ENCODE data around the gene ALOX15.
"Not testable (repeated sequence)": the region's sequence is repeated elsewhere in the genome, so short reads cannot be mapped to it uniquely, and the experiment has no call there.

The ALOX15 gene

DNA sequence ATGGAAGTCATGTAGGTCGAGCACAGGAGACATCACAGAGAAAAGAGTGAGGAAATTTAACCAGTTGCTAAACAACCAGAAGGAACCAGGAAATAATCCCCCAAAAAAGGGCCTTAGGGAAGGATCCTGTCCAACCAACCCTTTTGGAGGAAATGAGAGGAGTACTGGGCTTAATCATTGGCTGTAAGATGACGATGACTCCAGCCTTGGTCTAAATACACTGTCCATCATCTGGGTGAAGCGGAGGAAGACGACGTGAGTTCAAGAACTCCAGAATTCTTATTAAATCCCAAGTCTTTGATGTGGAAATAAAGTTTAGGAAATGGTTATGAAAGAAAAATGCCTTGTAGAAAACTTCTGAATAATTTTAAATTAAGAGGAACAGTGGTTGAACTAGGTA is 11.5 kb upstream of the ALOX15 start:
- Histone ChIP-seq H3K36me3 (ENCODE audit: control insufficient read depth in 2 of 2, insufficient read depth in 2 of 2, low read length in 2 of 2) (no peaks in the 10 kb centered on the region), H3K27me3 (ENCODE audit: control insufficient read depth in 1 of 2, insufficient read depth in 2 of 2, low read length in 2 of 2) (peaks cover 11 to 14% of the 10 kb centered on the region in 2 donors), H3K27ac (ENCODE audit: low read length) (no peak overlapping the region), H3K9ac (ENCODE audit: low read length in 2 of 2) (no peak overlapping the region), H3K4me1 (ENCODE audit: control insufficient read depth, insufficient read depth, low read length) (no peaks in the 10 kb centered on the region), H3K9me3 (ENCODE audit: control insufficient read depth in 2 of 2, low read length in 2 of 2) (no peaks in the 10 kb centered on the region), H3K4me3 (ENCODE audit: low read length in 2 of 2) (no peak overlapping the region)

DNA sequence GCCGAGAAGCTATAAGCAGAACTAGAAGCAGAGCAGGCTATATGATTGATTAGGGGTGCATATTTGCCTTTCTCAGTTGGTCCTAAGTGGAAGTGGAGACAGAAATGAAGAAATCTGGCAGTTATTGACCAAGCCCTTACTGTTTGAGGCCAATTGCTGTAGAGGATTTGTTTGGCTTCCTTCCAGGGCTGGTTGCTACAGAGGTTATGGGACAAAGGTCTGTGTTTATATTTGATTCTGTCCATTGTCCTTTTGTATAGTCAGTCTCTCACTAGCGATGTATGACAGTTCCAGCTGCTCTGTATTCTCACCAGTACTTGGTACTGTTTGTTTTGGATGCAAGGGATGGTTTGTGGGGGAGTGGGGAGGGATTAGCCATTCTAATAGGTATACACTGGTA is 7.3 kb upstream of the ALOX15 start:
- H3K27me3 ChIP-seq (ENCODE audit: control insufficient read depth in 1 of 2, insufficient read depth in 2 of 2, low read length in 2 of 2): peaks cover 9 to 16% of the 10 kb centered on the region in 2 donors
- H3K36me3 ChIP-seq (ENCODE audit: control insufficient read depth in 2 of 2, insufficient read depth in 2 of 2, low read length in 2 of 2): no peaks in the 10 kb centered on the region
- H3K9me3 ChIP-seq (ENCODE audit: control insufficient read depth in 2 of 2, low read length in 2 of 2): no peaks in the 10 kb centered on the region
- no peak overlapping the region for H3K9ac ChIP-seq (ENCODE audit: low read length in 2 of 2)
- H3K4me1 ChIP-seq (ENCODE audit: control insufficient read depth, insufficient read depth, low read length): no peaks in the 10 kb centered on the region
- no peak overlapping the region for H3K4me3 ChIP-seq (ENCODE audit: low read length in 2 of 2)
- H3K27ac ChIP-seq (ENCODE audit: low read length): no peak overlapping the region

DNA sequence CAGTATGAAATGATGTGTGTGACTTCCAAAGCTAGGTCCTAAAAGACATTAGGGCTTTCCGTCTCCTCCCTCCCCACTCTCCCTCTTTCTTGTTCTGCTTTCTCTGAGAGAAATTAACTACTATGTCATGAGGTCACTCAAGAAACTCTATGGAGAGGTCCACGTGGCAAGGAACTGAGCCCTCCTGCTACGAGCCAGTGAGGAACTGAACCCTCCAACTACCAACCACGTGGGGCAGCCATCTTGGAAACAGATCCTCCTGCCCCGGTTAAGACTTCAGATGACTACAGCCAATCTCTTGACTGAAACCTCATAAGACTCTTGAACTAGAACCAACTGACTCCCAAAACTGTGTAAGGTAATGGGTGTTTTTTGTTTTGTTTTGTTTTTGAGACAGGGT is 4.2 kb upstream of the ALOX15 start:
- H3K4me3 ChIP-seq (ENCODE audit: low read length in 2 of 2): no peak overlapping the region
- H3K27me3 ChIP-seq (ENCODE audit: control insufficient read depth in 1 of 2, insufficient read depth in 2 of 2, low read length in 2 of 2): peaks cover 20 to 29% of the 10 kb centered on the region in 2 donors
- H3K9me3 ChIP-seq (ENCODE audit: control insufficient read depth in 2 of 2, low read length in 2 of 2): no peaks in the 10 kb centered on the region
- no peak overlapping the region for H3K27ac ChIP-seq (ENCODE audit: low read length)
- peaks cover 4% of the 10 kb centered on the region for H3K4me1 ChIP-seq (ENCODE audit: control insufficient read depth, insufficient read depth, low read length)
- no peaks in the 10 kb centered on the region for H3K36me3 ChIP-seq (ENCODE audit: control insufficient read depth in 2 of 2, insufficient read depth in 2 of 2, low read length in 2 of 2)
- no peak overlapping the region for H3K9ac ChIP-seq (ENCODE audit: low read length in 2 of 2)

DNA sequence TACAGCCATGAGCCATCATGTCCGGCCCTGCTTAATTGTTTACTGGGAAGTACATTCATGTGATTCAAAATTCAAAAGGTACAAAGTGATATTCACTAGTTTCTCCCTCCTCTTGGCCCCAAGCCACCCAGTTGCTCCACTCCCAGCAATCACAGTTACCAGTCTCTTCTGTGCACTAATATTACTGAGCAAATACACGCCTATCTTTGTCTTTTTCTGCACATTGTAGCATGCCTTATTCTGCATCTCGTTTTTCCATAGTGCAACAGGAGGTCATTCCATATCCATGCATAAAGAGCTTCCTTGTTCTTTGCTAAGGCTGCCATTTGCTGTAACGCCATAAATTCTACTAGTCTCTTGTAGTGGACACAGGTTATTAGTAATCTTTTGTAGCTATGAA is 2.2 kb upstream of the ALOX15 start:
- Histone ChIP-seq H3K9me3 (ENCODE audit: control insufficient read depth in 2 of 2, low read length in 2 of 2) (no peaks in the 10 kb centered on the region), H3K27me3 (ENCODE audit: control insufficient read depth in 1 of 2, insufficient read depth in 2 of 2, low read length in 2 of 2) (peaks cover 24 to 34% of the 10 kb centered on the region in 2 donors), H3K4me1 (ENCODE audit: control insufficient read depth, insufficient read depth, low read length) (peaks cover 4% of the 10 kb centered on the region), H3K36me3 (ENCODE audit: control insufficient read depth in 2 of 2, insufficient read depth in 2 of 2, low read length in 2 of 2) (no peaks in the 10 kb centered on the region), H3K27ac (ENCODE audit: low read length) (no peak overlapping the region), H3K4me3 (ENCODE audit: low read length in 2 of 2) (no peak overlapping the region), H3K9ac (ENCODE audit: low read length in 2 of 2) (no peak overlapping the region)

DNA sequence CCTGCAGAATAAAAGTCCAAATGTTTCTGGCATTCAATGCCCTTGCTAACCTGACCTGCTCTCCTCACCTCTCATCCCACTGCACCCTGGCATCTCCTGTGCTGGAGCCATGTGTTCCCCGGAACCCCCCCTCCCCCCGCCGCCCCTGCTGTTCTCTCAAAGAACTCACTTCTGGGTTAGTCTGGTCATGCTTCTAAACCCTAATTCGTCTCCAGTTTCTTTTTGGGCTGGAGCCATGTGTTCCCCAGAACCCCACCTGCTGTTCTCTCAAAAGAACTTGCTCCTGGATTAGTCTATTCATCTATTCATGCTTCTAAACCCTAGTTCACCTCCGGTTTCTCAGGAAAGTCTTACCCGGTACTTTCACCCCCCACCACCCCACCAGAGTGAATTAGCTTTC is 808 bp upstream of the ALOX15 start:
- Histone ChIP-seq H3K36me3 (ENCODE audit: control insufficient read depth in 2 of 2, insufficient read depth in 2 of 2, low read length in 2 of 2) (no peaks in the 10 kb centered on the region), H3K9ac (ENCODE audit: low read length in 2 of 2) (no peak overlapping the region), H3K4me1 (ENCODE audit: control insufficient read depth, insufficient read depth, low read length) (peaks cover 4% of the 10 kb centered on the region), H3K4me3 (ENCODE audit: low read length in 2 of 2) (no peak overlapping the region), H3K27me3 (ENCODE audit: control insufficient read depth in 1 of 2, insufficient read depth in 2 of 2, low read length in 2 of 2) (peaks cover 29 to 36% of the 10 kb centered on the region in 2 donors), H3K9me3 (ENCODE audit: control insufficient read depth in 2 of 2, low read length in 2 of 2) (no peaks in the 10 kb centered on the region), H3K27ac (ENCODE audit: low read length) (no peak overlapping the region)

DNA sequence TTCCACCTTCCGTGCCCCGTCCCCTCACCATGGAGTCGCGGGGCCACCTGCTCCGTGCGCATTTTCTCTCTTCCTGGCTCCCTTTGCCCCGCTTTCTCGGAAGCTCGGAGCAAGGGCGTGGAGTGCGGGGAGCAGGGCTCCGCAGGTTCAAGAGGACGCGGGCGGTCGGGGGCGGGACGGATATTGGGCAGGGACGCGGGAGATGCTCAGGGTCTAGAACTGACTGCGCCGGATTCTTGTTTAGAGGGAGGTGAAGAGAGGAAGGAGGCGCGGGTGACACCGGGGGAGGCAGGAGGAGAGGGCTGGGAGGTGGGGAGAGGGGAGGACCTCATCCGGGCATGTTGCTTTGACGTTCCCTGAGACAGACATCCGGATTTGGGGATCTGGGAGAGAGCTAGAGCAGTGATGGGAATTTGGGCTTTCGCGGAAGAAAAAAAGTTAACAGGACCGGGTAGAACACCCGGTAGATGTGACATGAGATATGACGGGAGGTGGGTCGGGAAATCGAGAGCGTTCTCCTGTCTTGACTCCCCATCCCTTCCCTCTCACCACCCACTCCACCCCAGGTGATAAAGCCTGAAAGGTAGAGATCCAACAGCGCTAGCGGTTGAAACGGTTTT is 799 bp downstream of the ALOX15 start:
- not testable (repeated sequence) for H3K4me3 ChIP-seq (ENCODE audit: low read length in 2 of 2); H3K4me1 ChIP-seq (ENCODE audit: control insufficient read depth, insufficient read depth, low read length); H3K36me3 ChIP-seq (ENCODE audit: control insufficient read depth in 2 of 2, insufficient read depth in 2 of 2, low read length in 2 of 2); H3K27ac ChIP-seq (ENCODE audit: low read length); H3K9ac ChIP-seq (ENCODE audit: low read length in 2 of 2); H3K9me3 ChIP-seq (ENCODE audit: control insufficient read depth in 2 of 2, low read length in 2 of 2)
- peaks cover 38 to 46% of the 10 kb centered on the region in 2 donors for H3K27me3 ChIP-seq (ENCODE audit: control insufficient read depth in 1 of 2, insufficient read depth in 2 of 2, low read length in 2 of 2)

DNA sequence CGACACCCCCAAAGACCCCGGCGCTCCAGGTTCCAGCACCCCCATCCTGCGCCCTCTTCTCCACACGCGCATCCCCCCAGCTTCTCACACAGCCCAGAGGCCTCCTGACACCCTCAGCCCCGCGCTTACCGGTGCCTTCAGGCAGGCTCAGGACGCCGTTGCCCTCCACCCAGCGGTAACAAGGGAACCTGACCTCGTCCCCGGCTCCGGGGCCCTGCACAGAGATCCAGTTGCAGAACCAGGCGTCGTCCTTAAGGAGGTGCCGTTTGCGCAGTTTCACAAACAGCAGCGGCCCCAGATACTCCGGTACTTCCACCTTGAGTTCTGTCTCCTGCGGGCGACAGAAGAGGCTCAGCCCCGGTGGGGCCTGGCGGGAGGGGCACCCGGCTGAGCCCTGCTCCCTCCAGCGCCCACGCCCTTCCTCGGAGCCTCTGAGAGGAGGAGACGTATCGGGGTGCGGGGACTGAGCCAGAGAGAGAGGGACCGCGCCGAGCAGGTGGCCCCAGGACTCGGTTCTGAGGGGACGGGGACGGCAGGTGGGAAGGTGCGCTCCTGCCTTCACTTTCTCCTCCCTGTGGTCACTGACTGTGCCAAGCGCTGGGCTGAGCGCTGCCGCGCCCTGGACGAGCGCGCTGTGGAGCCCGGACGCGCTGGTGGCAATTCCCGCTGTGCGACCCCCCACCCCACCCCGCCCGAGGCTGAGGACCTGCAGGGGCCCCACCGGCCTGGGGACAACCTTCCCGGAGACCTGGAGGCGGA is 2.0 kb downstream of the ALOX15 start:
- not testable (repeated sequence) for H3K9ac ChIP-seq (ENCODE audit: low read length in 2 of 2); H3K4me1 ChIP-seq (ENCODE audit: control insufficient read depth, insufficient read depth, low read length); H3K9me3 ChIP-seq (ENCODE audit: control insufficient read depth in 2 of 2, low read length in 2 of 2); H3K27ac ChIP-seq (ENCODE audit: low read length); H3K36me3 ChIP-seq (ENCODE audit: control insufficient read depth in 2 of 2, insufficient read depth in 2 of 2, low read length in 2 of 2); H3K4me3 ChIP-seq (ENCODE audit: low read length in 2 of 2)
- peaks cover 42 to 47% of the 10 kb centered on the region in 2 donors for H3K27me3 ChIP-seq (ENCODE audit: control insufficient read depth in 1 of 2, insufficient read depth in 2 of 2, low read length in 2 of 2)

DNA sequence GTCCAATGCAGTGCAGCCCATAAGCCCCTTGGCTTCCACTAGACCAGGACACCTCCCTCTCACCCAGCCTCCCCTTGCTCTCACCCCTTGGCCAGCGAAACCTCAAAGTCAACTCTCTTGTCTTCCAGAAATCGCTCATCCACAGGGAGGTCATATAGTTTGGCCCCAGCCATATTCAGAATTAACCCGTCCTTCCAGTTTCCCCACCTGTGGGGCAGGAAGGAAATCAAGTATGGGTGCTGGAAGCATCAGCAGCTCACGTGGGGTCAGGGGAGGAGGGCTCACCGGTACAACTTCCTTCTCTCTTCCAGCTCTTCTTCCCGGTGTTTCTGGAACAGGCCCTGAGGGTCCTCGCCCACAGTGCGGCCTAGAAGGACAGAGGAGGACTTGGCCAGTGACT is 2.7 kb downstream of the ALOX15 start:
- not testable (repeated sequence) for H3K36me3 ChIP-seq (ENCODE audit: control insufficient read depth in 2 of 2, insufficient read depth in 2 of 2, low read length in 2 of 2); H3K9me3 ChIP-seq (ENCODE audit: control insufficient read depth in 2 of 2, low read length in 2 of 2); H3K4me1 ChIP-seq (ENCODE audit: control insufficient read depth, insufficient read depth, low read length); H3K9ac ChIP-seq (ENCODE audit: low read length in 2 of 2); H3K4me3 ChIP-seq (ENCODE audit: low read length in 2 of 2); H3K27ac ChIP-seq (ENCODE audit: low read length)
- H3K27me3 ChIP-seq (ENCODE audit: control insufficient read depth in 1 of 2, insufficient read depth in 2 of 2, low read length in 2 of 2): peaks cover 42 to 44% of the 10 kb centered on the region in 2 donors

DNA sequence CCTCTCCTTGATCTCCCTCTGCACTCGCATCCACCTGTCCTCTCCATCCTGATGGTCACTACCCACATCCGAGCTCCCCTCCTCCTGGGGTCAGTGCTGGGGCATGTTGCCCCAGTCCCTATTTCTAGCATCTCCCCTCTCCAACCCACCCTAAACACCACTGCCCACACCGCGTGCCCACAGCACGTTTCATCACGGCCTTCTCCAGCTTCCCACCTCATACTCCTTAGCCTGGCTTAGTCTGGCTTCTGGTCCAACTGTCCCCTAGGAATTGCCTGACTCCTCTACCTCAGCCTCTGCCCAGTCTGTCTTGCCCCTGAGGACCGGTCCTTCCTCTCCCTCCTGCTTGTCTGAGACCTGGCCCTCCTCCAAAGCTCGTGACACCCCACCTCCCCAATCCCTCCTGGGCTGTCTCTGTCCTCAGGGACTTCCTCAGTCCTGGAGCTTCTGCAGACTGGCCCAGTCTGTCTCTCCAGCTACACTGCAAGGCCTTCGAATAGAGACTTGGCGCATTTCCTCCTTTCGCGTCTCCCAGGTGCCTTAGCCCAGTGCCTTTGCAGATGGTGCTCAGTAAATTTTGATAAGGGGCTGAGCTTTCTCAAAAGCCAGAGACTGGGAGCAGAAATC is 4.9 kb downstream of the ALOX15 start:
- Histone ChIP-seq H3K9me3 (ENCODE audit: control insufficient read depth in 2 of 2, low read length in 2 of 2) (peaks cover 0 to 2% of the 10 kb centered on the region in 2 donors), H3K27me3 (ENCODE audit: control insufficient read depth in 1 of 2, insufficient read depth in 2 of 2, low read length in 2 of 2) (peaks cover 36 to 38% of the 10 kb centered on the region in 2 donors), H3K4me3 (ENCODE audit: low read length in 2 of 2) (no peak overlapping the region), H3K9ac (ENCODE audit: low read length in 2 of 2) (no peak overlapping the region), H3K36me3 (ENCODE audit: control insufficient read depth in 2 of 2, insufficient read depth in 2 of 2, low read length in 2 of 2) (no peaks in the 10 kb centered on the region), H3K27ac (ENCODE audit: low read length) (no peak overlapping the region), H3K4me1 (ENCODE audit: control insufficient read depth, insufficient read depth, low read length) (peaks cover 2% of the 10 kb centered on the region)

DNA sequence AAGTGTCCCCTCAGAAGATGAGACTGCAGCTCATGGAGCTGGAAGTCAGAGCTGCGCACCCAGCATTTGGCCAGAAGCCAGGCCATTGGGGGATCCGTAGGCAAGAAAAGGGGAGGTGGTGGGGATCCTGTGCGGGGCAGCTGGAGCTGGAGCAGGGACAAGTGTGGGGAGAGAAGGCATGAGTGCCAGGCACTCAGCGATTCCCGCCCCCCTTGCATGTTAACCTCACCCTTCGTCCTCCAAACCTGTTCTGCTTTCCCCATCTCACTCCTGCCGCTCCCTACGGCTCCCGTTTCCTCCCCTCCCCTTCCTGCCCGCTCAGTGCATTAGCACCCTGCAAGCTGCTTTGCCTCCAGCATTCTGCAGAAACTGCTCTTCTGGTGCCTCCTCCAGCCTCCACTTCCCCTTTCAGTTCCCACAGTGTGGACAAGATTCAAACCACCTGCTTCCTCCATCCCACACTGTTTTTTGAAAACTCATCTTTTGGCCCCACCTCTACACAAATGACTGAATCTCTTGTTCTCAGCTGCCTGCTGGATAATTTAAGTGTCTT is 5.6 kb downstream of the ALOX15 start:
- peaks cover 0 to 2% of the 10 kb centered on the region in 2 donors for H3K9me3 ChIP-seq (ENCODE audit: control insufficient read depth in 2 of 2, low read length in 2 of 2)
- no peak overlapping the region for H3K27ac ChIP-seq (ENCODE audit: low read length)
- no peaks in the 10 kb centered on the region for H3K36me3 ChIP-seq (ENCODE audit: control insufficient read depth in 2 of 2, insufficient read depth in 2 of 2, low read length in 2 of 2)
- H3K4me1 ChIP-seq (ENCODE audit: control insufficient read depth, insufficient read depth, low read length): no peaks in the 10 kb centered on the region
- no peak overlapping the region for H3K4me3 ChIP-seq (ENCODE audit: low read length in 2 of 2)
- no peak overlapping the region for H3K9ac ChIP-seq (ENCODE audit: low read length in 2 of 2)
- peaks cover 33% of the 10 kb centered on the region in 2 donors for H3K27me3 ChIP-seq (ENCODE audit: control insufficient read depth in 1 of 2, insufficient read depth in 2 of 2, low read length in 2 of 2)

Measured in stomach smooth muscle (tissue), 2 donors.